HG03196 (cell line): ENCODE data around the gene WDPCP.
A peak's percentile ranks its signal among the peaks of the same experiment; 100 is the strongest.
"Not testable (repeated sequence)": the region's sequence is repeated elsewhere in the genome, so short reads cannot be mapped to it uniquely, and the experiment has no call there.

Experiments
- ATAC-seq: cut with Tn5 transposase; IDR thresholded peaks from one replicate; pipeline ENCODE4 v1.9.1; 2021; ENCODE audit not compliant: unreplicated experiment

WDPCP gene

DNA sequence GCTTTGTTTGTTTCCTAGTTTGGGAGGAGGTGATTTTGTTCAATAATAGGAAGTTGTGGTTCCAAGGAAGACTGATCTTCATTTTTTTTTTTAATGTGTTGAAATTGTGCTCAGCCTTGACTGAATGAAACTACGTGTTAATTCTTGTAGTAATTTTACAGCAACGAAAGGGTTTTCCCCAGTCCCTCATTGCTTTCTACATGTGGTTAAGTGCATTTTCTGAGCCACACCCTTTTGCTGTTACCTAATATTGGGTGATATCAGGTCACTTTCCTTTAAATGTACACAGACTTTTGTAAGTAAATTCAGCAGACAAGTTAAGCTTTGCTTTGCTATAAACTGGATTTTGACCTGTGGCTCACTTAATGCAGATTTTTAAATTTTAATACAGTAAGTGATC is 464.1 kb downstream of the WDPCP start:
- ATAC-seq: peak; percentile 49

DNA sequence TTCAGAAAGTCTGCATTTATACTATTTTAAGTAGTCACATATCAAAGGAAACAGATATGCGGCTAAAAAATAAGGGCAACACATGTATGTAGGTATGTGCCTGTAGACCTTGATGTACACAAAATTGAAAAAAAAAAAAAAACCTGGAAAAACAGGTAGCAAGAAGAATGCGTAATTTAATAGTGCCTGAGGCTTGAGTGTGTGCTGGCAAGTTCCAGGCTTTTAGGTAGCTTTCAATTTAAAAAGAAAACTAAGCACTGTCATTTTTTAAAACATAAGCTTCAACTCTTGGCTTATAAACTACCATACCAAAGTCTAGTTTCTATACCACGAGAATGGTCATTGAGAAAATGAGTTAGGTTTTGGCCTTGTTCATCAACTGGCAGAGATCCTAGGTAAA is 465.4 kb downstream of the WDPCP start:
- no peak for ATAC-seq

- no peak for ATAC-seq
Observed at GRCh38 chr2:63121055-63121834, 467.0 kb downstream of the WDPCP start.

DNA sequence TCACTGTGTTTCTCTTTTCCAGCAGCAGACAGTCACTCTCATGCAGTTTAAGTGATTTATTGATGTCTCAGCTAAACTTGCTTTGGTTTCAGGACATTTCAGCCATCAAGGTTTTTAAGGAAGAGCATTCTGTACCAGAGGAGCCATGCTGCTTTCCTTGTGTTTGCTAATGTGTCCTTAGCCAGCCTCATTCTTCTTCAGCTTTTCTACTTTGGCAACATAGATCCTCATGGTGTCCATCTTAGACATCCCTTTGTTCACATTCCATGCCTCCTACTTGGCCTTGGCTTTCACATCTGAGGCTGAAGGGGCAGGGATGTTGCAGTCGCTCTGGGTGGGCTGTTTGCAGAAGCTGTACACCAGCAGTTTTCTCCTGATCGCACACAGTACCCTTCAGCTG is 469.5 kb downstream of the WDPCP start:
- no peak for ATAC-seq

- no peak for ATAC-seq
Observed at GRCh38 chr2:63104482-63104881, 483.8 kb downstream of the WDPCP start.

DNA sequence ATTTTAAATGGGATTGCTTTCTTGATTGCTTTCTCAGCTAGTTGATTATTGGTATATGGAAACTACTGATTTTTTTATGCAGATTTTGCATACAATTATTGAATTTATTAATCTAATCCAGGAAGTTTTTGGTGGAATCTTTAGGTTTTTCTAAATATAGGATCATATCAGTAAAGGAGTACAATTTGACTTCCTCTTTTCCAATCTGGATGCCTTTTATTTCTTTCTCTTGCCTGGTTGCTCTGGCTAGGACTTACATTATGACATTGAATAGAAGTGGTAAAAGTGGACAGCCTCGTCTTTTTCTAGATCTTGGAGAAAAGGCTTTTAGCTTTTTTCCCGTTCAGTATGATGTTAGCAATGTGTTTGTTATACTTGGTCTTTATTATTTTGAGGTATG is 486.3 kb downstream of the WDPCP start:
- ATAC-seq: no peak

GRCh38 chr2:63099032-63099431 is 489.2 kb downstream of the WDPCP start:
- ATAC-seq: no peak

DNA sequence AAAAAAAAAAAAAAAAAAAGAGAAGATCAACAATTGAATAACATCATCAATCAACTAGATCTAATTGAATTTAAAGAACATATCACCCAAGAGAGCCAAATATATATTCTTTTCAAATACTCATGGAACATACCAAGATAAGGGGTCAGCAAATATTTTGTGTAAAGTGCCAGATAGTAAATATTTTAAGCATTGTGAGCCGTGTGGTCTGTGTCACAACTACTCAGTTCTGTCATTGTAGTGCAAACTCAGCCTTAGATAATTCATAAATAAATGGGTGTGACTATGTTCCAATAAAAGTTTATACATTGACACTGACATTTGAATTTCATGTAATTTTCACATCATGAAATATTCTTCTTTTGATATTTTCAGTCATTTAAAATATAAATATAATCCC is 491.8 kb downstream of the WDPCP start:
- ATAC-seq: no peak

GRCh38 chr2:63093502-63093901 is 494.8 kb downstream of the WDPCP start:
- no peak for ATAC-seq

DNA sequence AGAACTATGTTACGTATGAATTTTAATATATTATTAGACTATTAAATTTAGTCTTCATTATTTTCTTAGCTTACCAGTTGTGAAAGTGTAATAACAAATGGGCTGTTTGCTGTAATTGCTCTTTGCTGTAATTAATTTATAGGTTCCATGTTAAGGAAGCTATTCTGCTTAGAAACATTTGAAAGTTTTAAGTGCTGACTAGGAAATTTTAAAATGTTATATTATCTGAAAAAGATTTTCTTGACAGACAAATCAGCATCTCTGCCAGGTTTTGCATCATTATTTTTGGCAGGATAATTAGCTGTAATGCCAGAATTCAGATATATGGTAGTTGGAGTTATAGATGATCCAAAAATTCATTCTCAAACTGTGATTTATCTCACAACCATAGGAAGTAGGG is 495.4 kb downstream of the WDPCP start:
- no peak for ATAC-seq

- no peak for ATAC-seq
Observed at GRCh38 chr2:63092401-63092800, 495.9 kb downstream of the WDPCP start.

- ATAC-seq: no peak
Observed at GRCh38 chr2:63086687-63087086, 501.6 kb downstream of the WDPCP start.

DNA sequence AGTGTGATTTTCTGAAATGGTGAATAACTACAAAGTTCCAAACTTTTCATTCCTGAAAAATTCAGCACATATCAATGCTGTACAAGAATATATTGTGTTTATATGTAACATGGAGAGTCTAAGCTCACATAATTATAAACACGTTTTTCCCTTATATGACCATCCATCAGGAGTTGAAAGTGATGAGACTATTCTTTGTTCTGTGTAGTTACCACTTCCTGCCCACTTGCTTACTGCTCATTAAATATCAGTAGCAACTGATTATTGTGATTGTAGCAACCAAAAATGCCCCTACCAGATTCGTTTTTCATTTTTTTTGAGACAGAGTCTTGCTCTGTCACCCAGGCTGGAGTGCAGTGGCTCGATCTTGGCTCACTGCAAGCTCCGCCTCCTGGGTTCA is 506.9 kb downstream of the WDPCP start:
- ATAC-seq: no peak

- no peak for ATAC-seq
Observed at GRCh38 chr2:63078852-63079606, 509.2 kb downstream of the WDPCP start.

- ATAC-seq: not testable (repeated sequence)
Observed at GRCh38 chr2:63074399-63074798, 513.9 kb downstream of the WDPCP start.

- ATAC-seq: no peak
Observed at GRCh38 chr2:63073994-63074393, 514.3 kb downstream of the WDPCP start.

DNA sequence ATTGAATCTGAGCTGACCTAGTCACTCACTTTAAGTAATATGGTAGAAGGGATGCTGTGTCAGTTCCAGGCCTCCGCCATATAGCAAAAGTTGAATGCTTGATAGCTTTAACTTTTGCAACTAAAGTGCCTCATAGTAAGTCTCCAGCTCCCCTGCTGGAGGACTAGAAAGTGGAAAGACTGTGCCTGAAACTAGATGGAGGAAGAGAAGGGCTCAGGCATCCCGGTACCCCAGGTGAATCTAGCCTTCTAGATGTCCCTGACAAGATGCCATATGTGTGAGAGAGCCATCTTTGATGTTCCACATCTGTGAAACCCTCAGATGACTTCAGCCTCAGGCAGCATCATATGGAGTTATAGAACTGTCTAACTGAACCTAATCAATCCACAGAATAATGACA is 516.6 kb downstream of the WDPCP start:
- ATAC-seq: no peak
